ENCODE measurements around the gene TRIM60. TPM values are rescaled to one million over a fixed set of nuclear protein-coding genes. Genes with fewer than 3 reads are reported as not detected.
"Not testable (repeated sequence)": the region's sequence is repeated elsewhere in the genome, so short reads cannot be mapped to it uniquely, and the experiment has no call there.

TRIM60 gene
- total RNA-seq, 1 donor from 2014 or later = not detected

DNA sequence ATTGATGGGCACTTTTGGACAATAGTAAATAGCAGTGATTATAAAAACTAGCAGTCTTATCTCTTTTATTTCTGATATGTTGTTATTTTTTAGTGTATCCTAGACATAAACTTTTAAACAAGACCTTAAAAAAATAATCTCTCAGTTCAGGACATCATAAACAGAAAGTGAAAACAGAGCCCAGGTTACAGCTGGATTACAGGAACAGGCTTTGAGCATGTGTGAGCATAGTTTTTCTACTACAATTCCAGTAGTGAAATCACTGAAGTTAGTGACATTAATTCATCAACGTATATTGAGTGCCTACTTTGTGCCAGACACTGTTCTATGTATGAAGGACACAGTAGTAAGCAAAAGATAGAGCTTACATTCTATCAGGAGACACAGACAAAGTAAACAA is 38.8 kb downstream of the TRIM60 start:
- H3K4me2 ChIP-seq (ENCODE audit: low read length) = no peak overlapping the region
- Mint-ChIP-seq H3K9me3 (ENCODE audit: unreplicated experiment) (no peaks in the 10 kb centered on the region), H3K4me1 (ENCODE audit: low read depth, unreplicated experiment) (peaks cover 4% of the 10 kb centered on the region), H3K27me3 (ENCODE audit: low read depth, unreplicated experiment) (no peaks in the 10 kb centered on the region), H3K36me3 (ENCODE audit: low read depth, unreplicated experiment) (no peaks in the 10 kb centered on the region), H3K4me3 (ENCODE audit: unreplicated experiment) (no peak overlapping the region), H3K27ac (ENCODE audit: unreplicated experiment) (no peak overlapping the region)
- DNase-seq (ENCODE audit: low read depth) (no peak), FAIRE-seq (no peak)
- H3K9ac ChIP-seq (ENCODE audit: low read length) = no peak overlapping the region
- no peaks in the 10 kb centered on the region for H3K9me3 ChIP-seq (ENCODE audit: insufficient read depth, low read depth, low read length)
- TF ChIP-seq, protein P1, sequence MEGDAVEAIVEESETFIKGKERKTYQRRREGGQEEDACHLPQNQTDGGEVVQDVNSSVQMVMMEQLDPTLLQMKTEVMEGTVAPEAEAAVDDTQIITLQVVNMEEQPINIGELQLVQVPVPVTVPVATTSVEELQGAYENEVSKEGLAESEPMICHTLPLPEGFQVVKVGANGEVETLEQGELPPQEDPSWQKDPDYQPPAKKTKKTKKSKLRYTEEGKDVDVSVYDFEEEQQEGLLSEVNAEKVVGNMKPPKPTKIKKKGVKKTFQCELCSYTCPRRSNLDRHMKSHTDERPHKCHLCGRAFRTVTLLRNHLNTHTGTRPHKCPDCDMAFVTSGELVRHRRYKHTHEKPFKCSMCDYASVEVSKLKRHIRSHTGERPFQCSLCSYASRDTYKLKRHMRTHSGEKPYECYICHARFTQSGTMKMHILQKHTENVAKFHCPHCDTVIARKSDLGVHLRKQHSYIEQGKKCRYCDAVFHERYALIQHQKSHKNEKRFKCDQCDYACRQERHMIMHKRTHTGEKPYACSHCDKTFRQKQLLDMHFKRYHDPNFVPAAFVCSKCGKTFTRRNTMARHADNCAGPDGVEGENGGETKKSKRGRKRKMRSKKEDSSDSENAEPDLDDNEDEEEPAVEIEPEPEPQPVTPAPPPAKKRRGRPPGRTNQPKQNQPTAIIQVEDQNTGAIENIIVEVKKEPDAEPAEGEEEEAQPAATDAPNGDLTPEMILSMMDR (IDR thresholded peaks at IDR 0.05; ENCODE audit: insufficient read depth, low read depth, low read length) = no peak
- TF ChIP-seq EZH2 (IDR thresholded peaks at IDR 0.05; ENCODE audit: insufficient read depth, low read length) = no peak
- no peaks in the 10 kb centered on the region for H3K27me3 ChIP-seq (ENCODE audit: insufficient read depth, low read length)
- H4K20me1 ChIP-seq (ENCODE audit: insufficient read depth, low read length) = no peaks in the 10 kb centered on the region
- no peaks in the 10 kb centered on the region for H3K79me2 ChIP-seq (ENCODE audit: insufficient read depth, low read length)
- no peaks in the 10 kb centered on the region for H3K4me1 ChIP-seq (ENCODE audit: insufficient read depth, low read length)
- no peak overlapping the region for H3K27ac ChIP-seq (ENCODE audit: low read depth, low read length)
- H2AFZ ChIP-seq (ENCODE audit: low read depth, low read length) = no peak overlapping the region
- H3K36me3 ChIP-seq (ENCODE audit: insufficient read depth, low read length) = no peaks in the 10 kb centered on the region
- H3K4me3 ChIP-seq (ENCODE audit: insufficient read depth, low read depth, low read length) = no peak overlapping the region

DNA sequence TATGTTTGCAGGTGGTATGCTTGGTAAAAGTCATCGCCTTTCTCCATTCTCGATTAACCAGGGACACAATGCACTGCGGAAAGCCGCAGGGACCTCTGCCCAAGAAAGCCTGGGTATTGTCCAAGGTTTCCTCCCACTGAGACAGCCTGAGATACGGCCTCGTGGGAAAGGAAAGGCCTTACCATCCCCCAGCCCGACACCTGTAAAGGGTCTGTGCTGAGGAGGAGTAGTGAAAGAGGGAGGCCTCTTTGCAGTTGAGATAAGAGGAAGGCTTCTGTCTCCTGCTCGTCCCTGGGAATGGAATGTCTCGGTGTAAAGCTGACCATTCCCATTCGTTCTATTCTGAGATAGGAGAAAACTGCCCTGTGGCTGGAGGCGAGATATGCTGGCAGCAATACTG is 41.5 kb downstream of the TRIM60 start:
- not testable (repeated sequence) for H3K36me3 Mint-ChIP-seq (ENCODE audit: low read depth, unreplicated experiment); FAIRE-seq; H3K4me1 Mint-ChIP-seq (ENCODE audit: low read depth, unreplicated experiment); H3K27ac ChIP-seq (ENCODE audit: low read depth, low read length); H3K9me3 Mint-ChIP-seq (ENCODE audit: unreplicated experiment); H3K36me3 ChIP-seq (ENCODE audit: insufficient read depth, low read length); H3K27ac Mint-ChIP-seq (ENCODE audit: unreplicated experiment); DNase-seq (ENCODE audit: low read depth); H3K4me1 ChIP-seq (ENCODE audit: insufficient read depth, low read length); H3K9me3 ChIP-seq (ENCODE audit: insufficient read depth, low read depth, low read length); H3K27me3 ChIP-seq (ENCODE audit: insufficient read depth, low read length); H3K9ac ChIP-seq (ENCODE audit: low read length); H2AFZ ChIP-seq (ENCODE audit: low read depth, low read length); H3K4me3 Mint-ChIP-seq (ENCODE audit: unreplicated experiment); H4K20me1 ChIP-seq (ENCODE audit: insufficient read depth, low read length); H3K79me2 ChIP-seq (ENCODE audit: insufficient read depth, low read length); H3K4me2 ChIP-seq (ENCODE audit: low read length); H3K4me3 ChIP-seq (ENCODE audit: insufficient read depth, low read depth, low read length); H3K27me3 Mint-ChIP-seq (ENCODE audit: low read depth, unreplicated experiment)

DNA sequence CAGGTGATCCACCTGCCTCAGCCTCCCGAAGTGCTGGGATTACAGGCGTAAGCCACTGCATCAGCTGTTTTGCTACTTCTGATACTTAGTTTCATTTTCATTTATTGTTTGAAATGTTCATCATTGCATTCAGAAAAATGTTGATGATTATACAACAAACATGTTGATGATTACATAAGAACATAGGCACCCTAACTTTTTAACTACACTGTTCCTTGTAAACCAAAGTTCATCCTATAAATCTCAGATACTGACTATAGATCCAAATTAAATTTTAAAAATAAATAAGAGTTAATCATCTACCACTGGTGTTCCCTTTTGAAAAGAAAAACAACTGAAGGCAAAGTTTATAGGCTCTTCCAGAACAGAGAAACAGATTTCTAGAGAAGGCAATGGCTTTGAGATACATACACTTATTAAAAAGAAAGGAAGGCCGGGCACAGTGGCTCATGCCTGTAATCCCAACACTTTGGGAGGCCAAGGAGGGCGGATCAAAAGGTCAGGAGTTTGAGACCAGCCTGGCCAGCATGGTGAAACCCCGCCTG is 45.3 kb downstream of the TRIM60 start:
- no peaks in the 10 kb centered on the region for H4K20me1 ChIP-seq (ENCODE audit: insufficient read depth, low read length)
- TF ChIP-seq EZH2 (IDR thresholded peaks at IDR 0.05; ENCODE audit: insufficient read depth, low read length) = no peak
- TF ChIP-seq, protein P1 (IDR thresholded peaks at IDR 0.05; ENCODE audit: insufficient read depth, low read depth, low read length) = no peak
- H3K4me1 ChIP-seq (ENCODE audit: insufficient read depth, low read length) = no peaks in the 10 kb centered on the region
- no peaks in the 10 kb centered on the region for H3K9me3 Mint-ChIP-seq (ENCODE audit: unreplicated experiment)
- H3K9ac ChIP-seq (ENCODE audit: low read length) = no peak overlapping the region
- no peak overlapping the region for H3K4me3 Mint-ChIP-seq (ENCODE audit: unreplicated experiment)
- DNase-seq (ENCODE audit: low read depth) (no peak), FAIRE-seq (no peak)
- H3K27me3 ChIP-seq (ENCODE audit: insufficient read depth, low read length) = no peaks in the 10 kb centered on the region
- H3K9me3 ChIP-seq (ENCODE audit: insufficient read depth, low read depth, low read length) = no peaks in the 10 kb centered on the region
- H3K36me3 ChIP-seq (ENCODE audit: insufficient read depth, low read length) = no peaks in the 10 kb centered on the region
- H3K36me3 Mint-ChIP-seq (ENCODE audit: low read depth, unreplicated experiment) = no peaks in the 10 kb centered on the region
- H3K4me1 Mint-ChIP-seq (ENCODE audit: low read depth, unreplicated experiment) = peaks cover 10% of the 10 kb centered on the region
- no peaks in the 10 kb centered on the region for H3K27me3 Mint-ChIP-seq (ENCODE audit: low read depth, unreplicated experiment)
- no peak overlapping the region for H3K4me3 ChIP-seq (ENCODE audit: insufficient read depth, low read depth, low read length)
- no peak overlapping the region for H3K27ac ChIP-seq (ENCODE audit: low read depth, low read length)
- H3K4me2 ChIP-seq (ENCODE audit: low read length) = no peak overlapping the region
- H3K27ac Mint-ChIP-seq (ENCODE audit: unreplicated experiment) = no peak overlapping the region
- H2AFZ ChIP-seq (ENCODE audit: low read depth, low read length) = no peak overlapping the region
- H3K79me2 ChIP-seq (ENCODE audit: insufficient read depth, low read length) = no peaks in the 10 kb centered on the region
